Heart right ventricle (tissue), 16 donors: ENCODE results near the gene KCNJ16. TPM values are rescaled to one million over a fixed set of nuclear protein-coding genes. Genes with fewer than 3 reads are reported as not detected.

Experiments used
- ATAC-seq, 8 donors: fragments of 200-7000 bp; cut with Tn5 transposase; one replicate each; pipeline ENCODE4 v1.9.1; 2020; ENCODE audit warnings: mild to moderate bottlenecking in 8 of 8, moderate library complexity in 8 of 8, moderate number of reproducible peaks in 1 of 8
- DNase-seq, 2 donors: peaks; one replicate each; pipeline ENCODE4 v3.0.0-alpha.2; 2020
- H3K27ac ChIP-seq, 10 donors: fragments of 200-600 bp; sonication (generic) in 2 of 10; one replicate each; pipeline versions ENCODE4 v1.5.0 to v1.8.0; 2020 to 2022; ENCODE audit warnings: mild to moderate bottlenecking in 3 of 10
- H3K27me3 ChIP-seq, 7 donors: fragments of 200-600 bp; one replicate each; pipeline ENCODE4 v1.8.0; 2021 to 2022; ENCODE audit warnings: mild to moderate bottlenecking in 2 of 7
- H3K36me3 ChIP-seq, 9 donors: fragments of 200-600 bp; sonication (generic) in 1 of 9; one replicate each; pipeline versions ENCODE4 v1.5.0 to v1.8.0; 2020 to 2022; ENCODE audit warnings: mild to moderate bottlenecking in 2 of 9
- H3K4me1 ChIP-seq, 9 donors: fragments of 200-600 bp; sonication (generic) in 1 of 9; one replicate each; pipeline versions ENCODE4 v1.5.0 to v1.8.0; 2020 to 2022; ENCODE audit warnings: mild to moderate bottlenecking in 4 of 9
- H3K4me3 ChIP-seq, 10 donors: fragments of 200-600 bp; sonication (generic) in 2 of 10; one replicate each; pipeline versions ENCODE4 v1.5.0 to v1.8.0; 2020 to 2022; ENCODE audit warnings: mild to moderate bottlenecking in 7 of 10, moderate library complexity in 2 of 10
- H3K9me3 ChIP-seq, 11 donors: fragments of 200-600 bp in 10 of 11; sonication (generic) in 2 of 11; one replicate each; pipeline versions ENCODE4 v1.5.0 to v1.8.0; 2013 to 2022; ENCODE audit warnings: mild to moderate bottlenecking in 2 of 11, control low read depth in 1 of 11, moderate library complexity in 1 of 11
- CTCF ChIP-seq, 9 donors: fragments of 200-600 bp; sonication (generic) in 2 of 9; IDR thresholded peaks; one replicate each; pipeline versions ENCODE4 v1.5.0 to v1.8.0; 2021 to 2022; ENCODE audit warnings: antibody characterized with exemption in 9 of 9, mild to moderate bottlenecking in 5 of 9, moderate library complexity in 1 of 9
- WGBS, 2 donors: extraction: QIAGEN DNeasy Blood & Tissue Kit; methylation state at CpG; one replicate each; pipeline ENCODE4 v1.1.7; 2013; ENCODE audit warnings: inconsistent platforms in 1 of 2; 5-methylcytosine and 5-hydroxymethylcytosine counted together
- intact Hi-C, 10 donors: fragments of 100-400 bp; cut with DNase I; formaldehyde crosslinking; loops; one replicate each; pipeline versions ENCODE4 v1.11.1 to v1.14.2; 2022
- polyA plus RNA-seq, 2 donors: library from polyadenylated mRNA; stranded (reverse); fragments of 200-250 nt; gene quantifications; one replicate each; pipeline ENCODE4 v1.2.3, GENCODE V29; 2013
- total RNA-seq, 10 donors: library from RNA; stranded (reverse); fragmentation: NEBNext Ultra II Directional in 3 of 10; extraction: Animal tissue kit (Norgen Biotek cat#: 25700) in 3 of 10; gene quantifications; one replicate each; pipeline versions ENCODE4 v1.2.1 to v1.2.4, GENCODE V29; 2021 to 2023
- donor health status: Arrhythmogenic right ventricular cardiomyopathy.
- donor health status: ischemic (EF 13 %, LVEDD 7.1; RV severe dilation, severe dysfunction).
- donor health status: healthy with polysubstance abuse.
- donor health status: DM: no; HTN: yes; CAD: no.
- donor health status: DM: no; HTN: no; CAD: no.
- donor health status: ischemic (EF 25% LVEDD 6.9; RV normal size, moderate dysfunction).
- donor health status: ischemic (EF 25% LVEDD 5.7; RV mildly dilated, moderate dysfunction).
- donor health status: healthy.
- donor health status: DM: yes; HTN: yes; CAD: no.
- donor health status: Ischemic cardiomyopathy.
- donor health status: ischemic (EF 35%, LVEDD 5.7; RV mildly dilated, moderate dysfunction).
- donor health status: nonischemic (EF 11% LVEDD 7.7; RV severe dilation, severe dysfunction).
- donor health status: DM: yes; HTN: yes; CAD: no.
- donor health status: PGD.
- donor health status: ischemic (EF 29% LVEDD 5.4; RV normal size, mild dysfunction).
- donor health status: nonischemic (EF 23%, LVEDD 6.1; RV moderate dilation, normal function).

The KCNJ16 gene
- total and polyA plus RNA-seq, 12 donors: 0.09 to 0.24 (median 0.14) TPM; not detected in 8

DNA sequence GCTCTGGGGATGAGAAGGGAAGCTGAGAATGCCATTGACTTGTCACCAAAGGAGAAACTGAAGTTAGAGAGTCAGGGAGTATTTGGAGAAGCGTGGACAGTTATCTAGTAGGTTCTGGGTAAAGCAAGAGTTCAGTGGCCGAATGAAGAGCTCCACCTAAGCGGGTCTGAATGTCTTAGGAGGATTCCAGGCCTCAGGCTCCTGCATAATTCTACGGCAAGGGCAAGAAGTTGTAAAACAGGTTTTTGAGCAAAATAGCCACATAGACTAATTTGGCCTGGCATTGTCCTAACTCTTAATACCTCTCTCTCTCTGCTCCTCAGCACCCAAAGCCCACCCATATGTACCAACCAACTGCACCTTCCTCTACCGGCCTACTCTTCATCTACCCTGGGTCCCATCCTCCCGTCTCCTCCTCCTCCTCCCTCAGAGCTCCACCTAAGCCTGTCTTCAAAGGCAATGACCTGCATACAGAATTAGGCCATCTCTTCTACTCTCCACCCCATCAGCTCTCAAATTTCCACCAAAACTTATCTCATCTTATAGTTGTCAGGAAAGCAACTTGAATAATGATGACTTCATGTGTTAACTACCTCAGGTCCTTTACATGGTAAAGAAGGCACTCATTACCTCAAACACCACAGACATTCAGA lies 52.3 kb downstream of the KCNJ16 start:
- intact Hi-C loops: no loop called here
- H3K4me1 ChIP-seq: peaks cover 0 to 22% (median 0%) of the 10 kb centered on the region in 9 donors

GRCh38 chr17:70128727-70129238 lies 53.8 kb downstream of the KCNJ16 start:
- 96% methylated on average over 23 of the region's 23 CpGs for WGBS, 2 donors
- ATAC-seq (no peak), DNase-seq (no peak)
- H3K36me3 ChIP-seq: no peaks in the 10 kb centered on the region
- intact Hi-C loops: no loop called here
- no peaks in the 10 kb centered on the region for H3K27me3 ChIP-seq
- no peak overlapping the region for H3K27ac ChIP-seq
- TF ChIP-seq CTCF (IDR thresholded peaks at IDR 0.05): no peak
- no peak overlapping the region for H3K4me3 ChIP-seq
- H3K4me1 ChIP-seq: peaks cover 0 to 8% (median 0%) of the 10 kb centered on the region in 9 donors
- peaks cover 0 to 8% (median 0%) of the 10 kb centered on the region in 11 donors for H3K9me3 ChIP-seq

More for the DNA sequence above, 52.3 kb downstream of the KCNJ16 start:
- TF ChIP-seq CTCF (IDR thresholded peaks at IDR 0.05): no peak
- 96 to 99% methylated on average over 6 of the region's 6 CpGs for WGBS, 2 donors
- Histone ChIP-seq H3K27ac (no peak overlapping the region), H3K27me3 (no peaks in the 10 kb centered on the region), H3K4me3 (no peak overlapping the region), H3K9me3 (peaks cover 0 to 8% (median 0%) of the 10 kb centered on the region in 11 donors), H3K36me3 (no peaks in the 10 kb centered on the region)
- ATAC-seq (no peak), DNase-seq (no peak)

DNA sequence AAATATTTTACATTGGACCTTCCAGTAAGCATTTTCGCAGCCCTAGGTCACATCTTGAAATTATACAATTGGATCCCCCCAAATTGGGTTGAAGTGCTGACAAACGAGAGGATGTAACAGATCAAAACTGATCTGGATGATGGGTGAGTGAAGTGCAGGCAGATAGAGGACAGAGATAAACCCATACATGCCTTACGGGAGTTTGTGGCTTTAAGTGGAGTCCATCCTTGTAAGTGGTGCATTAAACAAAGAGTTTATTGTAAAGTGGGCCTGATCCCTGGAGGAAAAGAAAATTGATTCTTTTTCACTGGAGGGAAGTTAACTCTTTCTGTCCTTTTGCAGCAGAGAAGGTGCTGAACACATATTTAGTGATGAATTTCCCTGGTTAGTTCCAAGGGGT lies 55.3 kb downstream of the KCNJ16 start:
- TF ChIP-seq CTCF (IDR thresholded peaks at IDR 0.05): no peak
- Histone ChIP-seq H3K4me3 (no peak overlapping the region), H3K9me3 (peaks cover 0 to 8% (median 0%) of the 10 kb centered on the region in 11 donors), H3K27me3 (no peaks in the 10 kb centered on the region), H3K4me1 (no peaks in the 10 kb centered on the region), H3K36me3 (no peaks in the 10 kb centered on the region), H3K27ac (no peak overlapping the region)
- 74 to 80% methylated on average over 3 of the region's 3 CpGs for WGBS, 2 donors
- ATAC-seq: no peak
- intact Hi-C loops: no loop called here
- no peak for DNase-seq

DNA sequence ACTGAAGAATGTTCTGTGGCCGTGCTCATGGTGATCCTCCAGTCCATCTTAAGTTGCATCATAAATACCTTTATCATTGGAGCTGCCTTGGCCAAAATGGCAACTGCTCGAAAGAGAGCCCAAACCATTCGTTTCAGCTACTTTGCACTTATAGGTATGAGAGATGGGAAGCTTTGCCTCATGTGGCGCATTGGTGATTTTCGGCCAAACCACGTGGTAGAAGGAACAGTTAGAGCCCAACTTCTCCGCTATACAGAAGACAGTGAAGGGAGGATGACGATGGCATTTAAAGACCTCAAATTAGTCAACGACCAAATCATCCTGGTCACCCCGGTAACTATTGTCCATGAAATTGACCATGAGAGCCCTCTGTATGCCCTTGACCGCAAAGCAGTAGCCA lies 57.5 kb downstream of the KCNJ16 start:
- no peak for TF ChIP-seq CTCF (IDR thresholded peaks at IDR 0.05)
- Histone ChIP-seq H3K4me1 (peaks cover 0 to 9% (median 6%) of the 10 kb centered on the region in 9 donors), H3K27me3 (no peaks in the 10 kb centered on the region), H3K9me3 (peaks cover 0 to 8% (median 0%) of the 10 kb centered on the region in 11 donors), H3K36me3 (no peaks in the 10 kb centered on the region), H3K27ac (no peak overlapping the region), H3K4me3 (no peak overlapping the region)
- DNase-seq: no peak
- 96% methylated on average over 11 of the region's 11 CpGs for WGBS, 2 donors
- ATAC-seq: no peak
- intact Hi-C loops: no loop called here
